HepG2 (cell line): ENCODE results near the gene TBL2. TPM values are rescaled to one million over a fixed set of nuclear protein-coding genes. Genes with fewer than 3 reads are reported as not detected.
A peak's percentile ranks its signal among the peaks of the same experiment; 100 is the strongest.

ENCODE experiments used
- ATF7-NPFF ChIP-seq: sonication (generic); formaldehyde crosslinking; IDR thresholded peaks from 2 replicates; pipeline ENCODE4 v1.8.1; 2023; ENCODE audit warnings: mild to moderate bottlenecking, low read depth, missing genetic modification reagents, moderate library complexity
- ETV6 ChIP-seq: sonication (generic); formaldehyde crosslinking; conservative IDR thresholded peaks from 2 replicates; pipeline ENCODE4 v1.4.0; 2020; ENCODE audit warnings: missing genetic modification reagents
- RARA ChIP-seq: IDR thresholded peaks from 2 replicates; pipeline ENCODE4 v1.6.1; 2016; ENCODE audit warnings: missing genetic modification reagents, missing compliant biosample characterization
- RFX5 ChIP-seq: IDR thresholded peaks from 2 replicates; pipeline ENCODE4 v1.6.1; 2011; ENCODE audit warnings: low read depth, low read length, improper control_type of control experiment
- TBX2 ChIP-seq: sonication (generic); formaldehyde crosslinking; IDR thresholded peaks from 2 replicates; pipeline ENCODE4 v1.5.0; 2020; ENCODE audit warnings: missing genetic modification reagents, mild to moderate bottlenecking, borderline replicate concordance
- ZBTB7B ChIP-seq: sonication (generic); formaldehyde crosslinking; IDR thresholded peaks from 2 replicates; pipeline ENCODE4 v1.4.0; 2020; ENCODE audit warnings: missing genetic modification reagents
- ZBTB8A ChIP-seq: sonication (generic); formaldehyde crosslinking; IDR thresholded peaks from 2 replicates; pipeline ENCODE4 v1.4.0; 2020; ENCODE audit warnings: mild to moderate bottlenecking, low read depth, missing genetic modification reagents, borderline replicate concordance
- ZNF256 ChIP-seq: sonication (generic); formaldehyde crosslinking; conservative IDR thresholded peaks from 2 replicates; pipeline ENCODE4 v1.4.0; 2020; ENCODE audit warnings: missing genetic modification reagents
- ZNF672 ChIP-seq: sonication (generic); formaldehyde crosslinking; IDR thresholded peaks from 2 replicates; pipeline ENCODE4 v1.8.1; 2022; ENCODE audit warnings: missing genetic modification reagents
- ZNF768 ChIP-seq: sonication (generic); formaldehyde crosslinking; IDR thresholded peaks from 2 replicates; pipeline ENCODE4 v1.4.0; 2020; ENCODE audit warnings: missing genetic modification reagents
- ZSCAN12 ChIP-seq: sonication (generic); formaldehyde crosslinking; IDR thresholded peaks from 2 replicates; pipeline ENCODE4 v1.9.0; 2021; ENCODE audit warnings: mild to moderate bottlenecking, missing genetic modification reagents
- polyA plus RNA-seq, 8 experiments: library from polyadenylated mRNA; depleted of rRNA in 3 of 8; stranded (reverse) in 7 of 8; unstranded in 1 of 8; fragments of >200 nt; fragmentation: Illumina TruSeq in 4 of 8; extraction: Trizol in 4 of 8; gene quantifications; 2 replicates each; pipeline versions ENCODE4 v1.2.1 to v1.2.3, GENCODE V29; 2011 to 2016; ENCODE audit warnings: low read depth in 4 of 8, missing spikeins in 1 of 8, mixed read lengths in 1 of 8; ENCODE audit not compliant: insufficient read depth in 1 of 8
- total RNA-seq, 5 experiments: library from RNA; depleted of rRNA; stranded (reverse); fragments of >200 nt; fragmentation: Illumina TruSeq; extraction: Trizol; gene quantifications; 2 replicates each; pipeline ENCODE4 v1.2.3, GENCODE V29; 2016; ENCODE audit warnings: low read depth in 1 of 5
- TF ChIP-seq, protein P1 (sequence below): sonication (generic); formaldehyde crosslinking; IDR thresholded peaks from 2 replicates; pipeline ENCODE4 v1.8.0; 2022; ENCODE audit warnings: missing genetic modification reagents, mild to moderate bottlenecking, moderate library complexity, borderline replicate concordance
- TF ChIP-seq, protein P2 (sequence below): sonication (generic); formaldehyde crosslinking; IDR thresholded peaks from 2 replicates; pipeline ENCODE4 v1.4.0; 2020; ENCODE audit warnings: mild to moderate bottlenecking, missing genetic modification reagents, borderline replicate concordance
- TF ChIP-seq, protein P3 (sequence below): sonication (generic); formaldehyde crosslinking; IDR thresholded peaks from 2 replicates; pipeline ENCODE4 v1.4.0; 2020; ENCODE audit warnings: mild to moderate bottlenecking, missing genetic modification reagents, borderline replicate concordance
- TF ChIP-seq, protein P4 (sequence below): sonication (generic); formaldehyde crosslinking; IDR thresholded peaks from 2 replicates; pipeline ENCODE4 v1.4.0; 2020; ENCODE audit warnings: low read depth, mild to moderate bottlenecking, missing genetic modification reagents
- TF ChIP-seq, protein P5 (sequence below), 2 experiments: sonication (generic) in 1 of 2; formaldehyde crosslinking in 1 of 2; IDR thresholded peaks; 2 replicates each; pipeline versions ENCODE4 v1.5.1 to v1.6.1; 2011 to 2020; ENCODE audit warnings: borderline replicate concordance in 1 of 2, low read depth in 1 of 2, low read length in 1 of 2, mild to moderate bottlenecking in 1 of 2, missing genetic modification reagents in 1 of 2, moderate library complexity in 1 of 2

TBL2 gene
- total and polyA plus RNA-seq, 2 of the 13 experiments (the other 11 are each of a cell fraction or from before 2014, with no cell fraction given), result 43.4 to 47.2 TPM

DNA sequence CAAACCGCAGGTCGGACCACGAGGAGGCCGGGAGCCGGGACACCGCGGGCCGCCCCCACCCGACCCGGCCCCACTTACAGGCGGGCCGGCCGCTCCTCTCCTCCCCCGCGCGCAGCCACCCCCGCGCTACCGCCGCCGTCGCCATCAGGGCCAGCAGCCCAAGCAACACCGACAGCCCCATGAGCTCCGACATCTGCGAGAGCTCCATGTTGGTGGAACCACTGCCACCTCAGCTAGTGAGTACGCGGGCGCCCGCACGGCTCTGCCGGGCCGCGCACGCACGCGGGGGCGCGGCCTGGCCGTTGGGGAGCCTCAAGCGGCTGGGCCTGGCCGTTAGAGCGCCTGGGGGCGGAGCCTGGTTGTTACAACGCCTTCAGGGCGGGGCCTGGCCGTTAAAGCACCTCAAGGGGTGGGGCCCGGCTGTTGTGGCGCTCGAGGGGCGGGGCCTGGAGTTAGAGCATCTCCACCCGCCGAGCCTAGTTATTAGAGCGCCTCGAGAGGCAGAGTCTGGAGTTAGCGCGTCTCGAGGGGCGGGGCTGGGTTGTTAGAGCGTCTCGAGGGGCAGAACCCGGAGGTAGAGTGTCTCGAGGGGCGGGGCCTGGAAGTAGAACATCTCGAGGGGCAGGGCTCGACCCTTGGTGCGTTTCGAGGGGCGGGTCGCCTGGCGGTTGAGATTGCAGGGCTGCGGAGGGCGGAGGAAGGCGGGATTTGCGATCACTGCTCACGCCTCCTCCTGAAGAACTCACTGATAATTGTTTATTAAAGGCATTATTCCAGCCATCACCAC lies at the start of gene TBL2 (continued):
- TF ChIP-seq, protein P1, sequence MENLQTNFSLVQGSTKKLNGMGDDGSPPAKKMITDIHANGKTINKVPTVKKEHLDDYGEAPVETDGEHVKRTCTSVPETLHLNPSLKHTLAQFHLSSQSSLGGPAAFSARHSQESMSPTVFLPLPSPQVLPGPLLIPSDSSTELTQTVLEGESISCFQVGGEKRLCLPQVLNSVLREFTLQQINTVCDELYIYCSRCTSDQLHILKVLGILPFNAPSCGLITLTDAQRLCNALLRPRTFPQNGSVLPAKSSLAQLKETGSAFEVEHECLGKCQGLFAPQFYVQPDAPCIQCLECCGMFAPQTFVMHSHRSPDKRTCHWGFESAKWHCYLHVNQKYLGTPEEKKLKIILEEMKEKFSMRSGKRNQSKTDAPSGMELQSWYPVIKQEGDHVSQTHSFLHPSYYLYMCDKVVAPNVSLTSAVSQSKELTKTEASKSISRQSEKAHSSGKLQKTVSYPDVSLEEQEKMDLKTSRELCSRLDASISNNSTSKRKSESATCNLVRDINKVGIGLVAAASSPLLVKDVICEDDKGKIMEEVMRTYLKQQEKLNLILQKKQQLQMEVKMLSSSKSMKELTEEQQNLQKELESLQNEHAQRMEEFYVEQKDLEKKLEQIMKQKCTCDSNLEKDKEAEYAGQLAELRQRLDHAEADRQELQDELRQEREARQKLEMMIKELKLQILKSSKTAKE (CRISPR knock-in tag), result no peak
- TF ChIP-seq RARA (0 out of 2 replicates have a peak, but pooled peaks have one; percentile 12), ZBTB8A (CRISPR knock-in tag) (no peak), ZNF672 (CRISPR knock-in tag) (no peak), ZSCAN12 (CRISPR knock-in tag) (0 out of 2 replicates have a peak, but pooled peaks have one; percentile 43), ZNF256 (no peak), ATF7-NPFF (CRISPR knock-in tag) (0 out of 2 replicates have a peak, but pooled peaks have one; percentile 47), ETV6 (CRISPR knock-in tag) (no peak), ZNF768 (peak; percentile 46; the same call in 1 of the 2 replicates), ZBTB7B (no peak), TBX2 (no peak), RFX5 (no peak)
- TF ChIP-seq, protein P2, sequence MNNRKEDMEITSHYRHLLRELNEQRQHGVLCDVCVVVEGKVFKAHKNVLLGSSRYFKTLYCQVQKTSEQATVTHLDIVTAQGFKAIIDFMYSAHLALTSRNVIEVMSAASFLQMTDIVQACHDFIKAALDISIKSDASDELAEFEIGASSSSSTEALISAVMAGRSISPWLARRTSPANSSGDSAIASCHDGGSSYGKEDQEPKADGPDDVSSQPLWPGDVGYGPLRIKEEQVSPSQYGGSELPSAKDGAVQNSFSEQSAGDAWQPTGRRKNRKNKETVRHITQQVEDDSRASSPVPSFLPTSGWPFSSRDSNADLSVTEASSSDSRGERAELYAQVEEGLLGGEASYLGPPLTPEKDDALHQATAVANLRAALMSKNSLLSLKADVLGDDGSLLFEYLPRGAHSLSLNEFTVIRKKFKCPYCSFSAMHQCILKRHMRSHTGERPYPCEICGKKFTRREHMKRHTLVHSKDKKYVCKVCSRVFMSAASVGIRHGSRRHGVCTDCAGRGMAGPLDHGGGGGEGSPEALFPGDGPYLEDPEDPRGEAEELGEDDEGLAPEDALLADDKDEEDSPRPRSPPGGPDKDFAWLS, result no peak
- TF ChIP-seq, protein P3, sequence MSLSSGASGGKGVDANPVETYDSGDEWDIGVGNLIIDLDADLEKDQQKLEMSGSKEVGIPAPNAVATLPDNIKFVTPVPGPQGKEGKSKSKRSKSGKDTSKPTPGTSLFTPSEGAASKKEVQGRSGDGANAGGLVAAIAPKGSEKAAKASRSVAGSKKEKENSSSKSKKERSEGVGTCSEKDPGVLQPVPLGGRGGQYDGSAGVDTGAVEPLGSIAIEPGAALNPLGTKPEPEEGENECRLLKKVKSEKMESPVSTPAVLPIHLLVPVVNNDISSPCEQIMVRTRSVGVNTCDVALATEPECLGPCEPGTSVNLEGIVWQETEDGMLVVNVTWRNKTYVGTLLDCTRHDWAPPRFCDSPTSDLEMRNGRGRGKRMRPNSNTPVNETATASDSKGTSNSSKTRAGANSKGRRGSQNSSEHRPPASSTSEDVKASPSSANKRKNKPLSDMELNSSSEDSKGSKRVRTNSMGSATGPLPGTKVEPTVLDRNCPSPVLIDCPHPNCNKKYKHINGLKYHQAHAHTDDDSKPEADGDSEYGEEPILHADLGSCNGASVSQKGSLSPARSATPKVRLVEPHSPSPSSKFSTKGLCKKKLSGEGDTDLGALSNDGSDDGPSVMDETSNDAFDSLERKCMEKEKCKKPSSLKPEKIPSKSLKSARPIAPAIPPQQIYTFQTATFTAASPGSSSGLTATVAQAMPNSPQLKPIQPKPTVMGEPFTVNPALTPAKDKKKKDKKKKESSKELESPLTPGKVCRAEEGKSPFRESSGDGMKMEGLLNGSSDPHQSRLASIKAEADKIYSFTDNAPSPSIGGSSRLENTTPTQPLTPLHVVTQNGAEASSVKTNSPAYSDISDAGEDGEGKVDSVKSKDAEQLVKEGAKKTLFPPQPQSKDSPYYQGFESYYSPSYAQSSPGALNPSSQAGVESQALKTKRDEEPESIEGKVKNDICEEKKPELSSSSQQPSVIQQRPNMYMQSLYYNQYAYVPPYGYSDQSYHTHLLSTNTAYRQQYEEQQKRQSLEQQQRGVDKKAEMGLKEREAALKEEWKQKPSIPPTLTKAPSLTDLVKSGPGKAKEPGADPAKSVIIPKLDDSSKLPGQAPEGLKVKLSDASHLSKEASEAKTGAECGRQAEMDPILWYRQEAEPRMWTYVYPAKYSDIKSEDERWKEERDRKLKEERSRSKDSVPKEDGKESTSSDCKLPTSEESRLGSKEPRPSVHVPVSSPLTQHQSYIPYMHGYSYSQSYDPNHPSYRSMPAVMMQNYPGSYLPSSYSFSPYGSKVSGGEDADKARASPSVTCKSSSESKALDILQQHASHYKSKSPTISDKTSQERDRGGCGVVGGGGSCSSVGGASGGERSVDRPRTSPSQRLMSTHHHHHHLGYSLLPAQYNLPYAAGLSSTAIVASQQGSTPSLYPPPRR (CRISPR knock-in tag), result no peak
- TF ChIP-seq, protein P4, sequence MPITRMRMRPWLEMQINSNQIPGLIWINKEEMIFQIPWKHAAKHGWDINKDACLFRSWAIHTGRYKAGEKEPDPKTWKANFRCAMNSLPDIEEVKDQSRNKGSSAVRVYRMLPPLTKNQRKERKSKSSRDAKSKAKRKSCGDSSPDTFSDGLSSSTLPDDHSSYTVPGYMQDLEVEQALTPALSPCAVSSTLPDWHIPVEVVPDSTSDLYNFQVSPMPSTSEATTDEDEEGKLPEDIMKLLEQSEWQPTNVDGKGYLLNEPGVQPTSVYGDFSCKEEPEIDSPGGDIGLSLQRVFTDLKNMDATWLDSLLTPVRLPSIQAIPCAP (CRISPR knock-in tag), result no peak
- TF ChIP-seq, protein P5, sequence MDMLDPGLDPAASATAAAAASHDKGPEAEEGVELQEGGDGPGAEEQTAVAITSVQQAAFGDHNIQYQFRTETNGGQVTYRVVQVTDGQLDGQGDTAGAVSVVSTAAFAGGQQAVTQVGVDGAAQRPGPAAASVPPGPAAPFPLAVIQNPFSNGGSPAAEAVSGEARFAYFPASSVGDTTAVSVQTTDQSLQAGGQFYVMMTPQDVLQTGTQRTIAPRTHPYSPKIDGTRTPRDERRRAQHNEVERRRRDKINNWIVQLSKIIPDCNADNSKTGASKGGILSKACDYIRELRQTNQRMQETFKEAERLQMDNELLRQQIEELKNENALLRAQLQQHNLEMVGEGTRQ (IDR thresholded peaks at IDR 0.05; ENCODE audit: low read depth, low read length), result no peak
- TF ChIP-seq, protein P5 (CRISPR knock-in tag; IDR thresholded peaks at IDR 0.05; ENCODE audit: borderline replicate concordance), result no peak
